ENCODE data around the gene ENTPD2.
A peak's percentile ranks its signal among the peaks of the same experiment; 100 is the strongest.

The ENTPD2 gene

GRCh38 chr9:137045294-137046087 is 8.4 kb downstream of the ENTPD2 start:
- H3K27ac ChIP-seq, result peak overlapping the region; percentile 99
- no peak for TF ChIP-seq CTCF (conservative IDR thresholded peaks at IDR 0.05)

- H3K27ac ChIP-seq, result peak overlapping the region; percentile 99
- no peak for TF ChIP-seq CTCF (conservative IDR thresholded peaks at IDR 0.05)
These were observed 9.2 kb downstream of the ENTPD2 start for GRCh38 chr9:137044502-137045177.

- H3K27ac ChIP-seq, result peak overlapping the region; percentile 99
- TF ChIP-seq CTCF (conservative IDR thresholded peaks at IDR 0.05), result no peak
These were observed 9.8 kb downstream of the ENTPD2 start for GRCh38 chr9:137044037-137044436.

GRCh38 chr9:137042751-137043727 is 10.8 kb downstream of the ENTPD2 start:
- no peak for TF ChIP-seq CTCF (conservative IDR thresholded peaks at IDR 0.05)
- peak overlapping the region; percentile 99 for H3K27ac ChIP-seq

- no peak for TF ChIP-seq CTCF (conservative IDR thresholded peaks at IDR 0.05)
- peak overlapping the region; percentile 11; the same call in 1 of the 2 replicates for H3K27ac ChIP-seq
These were observed 12.7 kb downstream of the ENTPD2 start for GRCh38 chr9:137041124-137041523.

GRCh38 chr9:137040568-137040967 is 13.3 kb downstream of the ENTPD2 start:
- peak overlapping the region; percentile 11; the same call in 1 of the 2 replicates for H3K27ac ChIP-seq
- no peak for TF ChIP-seq CTCF (conservative IDR thresholded peaks at IDR 0.05)
